Fibroblast of skin of left biceps (primary cell): ENCODE measurements around the gene CTIF.
A peak's percentile ranks its signal among the peaks of the same experiment; 100 is the strongest.

Experiments used
- DNase-seq, 2 experiments: peaks; one replicate each; pipeline ENCODE4 v3.0.0-alpha.2; 2013; ENCODE audit warnings: low read depth in 2 of 2

CTIF gene

GRCh38 chr18:48551100-48551499 is 12.3 kb downstream of the CTIF start:
- DNase-seq: no peak

GRCh38 chr18:48552130-48552529 is 13.3 kb downstream of the CTIF start:
- no peak for DNase-seq

GRCh38 chr18:48553236-48553635 is 14.4 kb downstream of the CTIF start:
- DNase-seq: no peak

- DNase-seq: no peak
Measured at GRCh38 chr18:48554610-48555400, 16.0 kb downstream of the CTIF start.

- no peak for DNase-seq
Measured at GRCh38 chr18:48555465-48555995, 16.7 kb downstream of the CTIF start.

GRCh38 chr18:48557640-48558174 is 18.9 kb downstream of the CTIF start:
- no peak for DNase-seq

- no peak for DNase-seq
Measured at GRCh38 chr18:48558248-48558647, 19.4 kb downstream of the CTIF start.

GRCh38 chr18:48560491-48560890 is 21.7 kb downstream of the CTIF start:
- no peak for DNase-seq

- no peak for DNase-seq
Measured at GRCh38 chr18:48562075-48562474, 23.2 kb downstream of the CTIF start.

GRCh38 chr18:48563027-48563426 is 24.2 kb downstream of the CTIF start:
- no peak for DNase-seq

- DNase-seq: no peak
Measured at GRCh38 chr18:48564139-48564538, 25.3 kb downstream of the CTIF start.

- no peak for DNase-seq
Measured at GRCh38 chr18:48565105-48565504, 26.3 kb downstream of the CTIF start.

- DNase-seq: no peak
Measured at GRCh38 chr18:48566589-48566988, 27.8 kb downstream of the CTIF start.

- no peak for DNase-seq
Measured at GRCh38 chr18:48567388-48567787, 28.6 kb downstream of the CTIF start.

- DNase-seq: no peak
Measured at GRCh38 chr18:48569139-48569914, 30.5 kb downstream of the CTIF start.

- no peak for DNase-seq
Measured at GRCh38 chr18:48569915-48570264, 31.1 kb downstream of the CTIF start.

GRCh38 chr18:48570313-48570712 is 31.5 kb downstream of the CTIF start:
- no peak for DNase-seq

- no peak for DNase-seq
Measured at GRCh38 chr18:48571639-48572384, 33.0 kb downstream of the CTIF start.

GRCh38 chr18:48572402-48573126 is 33.7 kb downstream of the CTIF start:
- peak in 1 of 2 experiments; percentile 23 for DNase-seq

- no peak for DNase-seq
Measured at GRCh38 chr18:48573632-48574283, 34.9 kb downstream of the CTIF start.
